ENCODE measurements around the gene NFATC1. TPM values are rescaled to one million over a fixed set of nuclear protein-coding genes. Genes with fewer than 3 reads are reported as not detected.

Gene NFATC1
- total RNA-seq, 1 donor from 2014 or later, result 0.46 TPM

DNA sequence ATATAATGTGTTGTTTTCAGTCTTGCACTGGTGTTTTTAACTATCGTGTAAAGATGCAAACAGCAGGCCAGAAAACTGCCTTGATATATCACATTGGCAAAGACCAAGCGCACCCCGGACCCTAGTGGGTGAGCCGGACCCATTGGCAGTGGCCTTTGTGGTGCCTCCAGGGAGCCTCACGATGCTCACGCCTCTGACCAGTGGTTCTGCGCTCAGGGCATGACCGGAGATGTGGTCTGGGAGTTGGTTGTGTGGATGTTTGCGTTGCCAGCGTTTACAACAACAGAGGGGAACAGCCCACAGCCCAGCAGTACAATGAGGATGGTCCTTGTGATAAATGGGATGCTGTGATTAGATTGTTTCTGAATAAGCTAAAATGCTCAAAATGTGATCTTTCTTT lies 32.6 kb downstream of the NFATC1 start:
- DNase-seq (ENCODE audit: low read depth), result no peak
- H3K4me3 ChIP-seq (ENCODE audit: low read depth, low read length), result no peak overlapping the region
- TF ChIP-seq, protein P1, sequence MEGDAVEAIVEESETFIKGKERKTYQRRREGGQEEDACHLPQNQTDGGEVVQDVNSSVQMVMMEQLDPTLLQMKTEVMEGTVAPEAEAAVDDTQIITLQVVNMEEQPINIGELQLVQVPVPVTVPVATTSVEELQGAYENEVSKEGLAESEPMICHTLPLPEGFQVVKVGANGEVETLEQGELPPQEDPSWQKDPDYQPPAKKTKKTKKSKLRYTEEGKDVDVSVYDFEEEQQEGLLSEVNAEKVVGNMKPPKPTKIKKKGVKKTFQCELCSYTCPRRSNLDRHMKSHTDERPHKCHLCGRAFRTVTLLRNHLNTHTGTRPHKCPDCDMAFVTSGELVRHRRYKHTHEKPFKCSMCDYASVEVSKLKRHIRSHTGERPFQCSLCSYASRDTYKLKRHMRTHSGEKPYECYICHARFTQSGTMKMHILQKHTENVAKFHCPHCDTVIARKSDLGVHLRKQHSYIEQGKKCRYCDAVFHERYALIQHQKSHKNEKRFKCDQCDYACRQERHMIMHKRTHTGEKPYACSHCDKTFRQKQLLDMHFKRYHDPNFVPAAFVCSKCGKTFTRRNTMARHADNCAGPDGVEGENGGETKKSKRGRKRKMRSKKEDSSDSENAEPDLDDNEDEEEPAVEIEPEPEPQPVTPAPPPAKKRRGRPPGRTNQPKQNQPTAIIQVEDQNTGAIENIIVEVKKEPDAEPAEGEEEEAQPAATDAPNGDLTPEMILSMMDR (conservative IDR thresholded peaks at IDR 0.05; ENCODE audit: low read depth, low read length), result no peak

DNA sequence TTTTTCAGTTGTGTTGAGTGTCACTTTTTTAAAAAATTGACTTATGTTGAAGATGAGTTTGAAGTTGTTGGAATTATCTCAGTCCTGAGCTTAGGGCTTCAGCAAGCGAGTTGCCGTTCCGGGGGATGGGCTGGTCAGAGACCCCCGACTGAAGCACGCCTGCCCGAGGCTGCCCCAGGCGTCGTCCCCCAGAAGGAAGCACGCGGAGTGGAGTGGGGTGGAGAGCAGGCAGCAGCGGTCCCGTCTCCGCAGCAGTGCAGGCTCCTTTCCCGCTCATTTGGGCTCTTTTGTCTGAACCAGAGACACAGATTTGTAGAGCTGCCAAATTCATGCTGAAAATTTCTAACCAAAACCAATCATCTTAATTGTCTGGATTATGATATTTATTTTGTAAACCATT lies 33.7 kb downstream of the NFATC1 start:
- no peak overlapping the region for H3K4me3 ChIP-seq (ENCODE audit: low read depth, low read length)
- TF ChIP-seq, protein P1 (conservative IDR thresholded peaks at IDR 0.05; ENCODE audit: low read depth, low read length), result no peak
- DNase-seq (ENCODE audit: low read depth), result no peak

DNA sequence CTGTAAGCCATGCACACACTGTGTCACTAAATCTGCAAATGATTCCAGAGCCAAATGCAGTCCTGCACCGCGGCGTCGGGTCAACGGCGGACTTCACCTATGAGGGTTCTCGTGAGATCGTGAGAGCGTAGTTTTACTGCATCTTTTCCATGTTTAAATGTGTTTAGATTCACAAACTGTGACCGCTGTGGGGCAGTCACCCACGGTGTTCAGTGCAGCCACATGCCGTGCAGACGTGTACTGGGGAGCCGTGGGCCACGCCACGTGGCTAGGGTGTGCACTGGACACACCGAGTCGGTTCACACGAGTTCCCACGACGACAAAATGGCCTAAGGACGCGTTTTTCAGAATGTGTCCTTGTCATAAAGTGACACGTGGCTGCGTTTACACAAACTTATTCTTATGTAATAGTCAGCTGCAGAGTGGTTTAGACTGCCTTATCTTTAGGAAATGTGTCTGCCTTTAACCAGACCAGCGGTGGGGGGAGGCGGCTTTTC lies 34.1 kb downstream of the NFATC1 start:
- TF ChIP-seq, protein P1 (conservative IDR thresholded peaks at IDR 0.05; ENCODE audit: low read depth, low read length), result no peak
- no peak for DNase-seq (ENCODE audit: low read depth)

GRCh38 chr18:79432376-79433120 lies 36.8 kb downstream of the NFATC1 start:
- DNase-seq (ENCODE audit: low read depth), result no peak
- TF ChIP-seq, protein P1 (conservative IDR thresholded peaks at IDR 0.05; ENCODE audit: low read depth, low read length), result no peak
- H3K4me3 ChIP-seq (ENCODE audit: low read depth, low read length), result no peak overlapping the region

More for the DNA sequence above, 34.1 kb downstream of the NFATC1 start:
- H3K4me3 ChIP-seq (ENCODE audit: low read depth, low read length), result no peak overlapping the region

GRCh38 chr18:79433431-79433830 lies 37.7 kb downstream of the NFATC1 start:
- TF ChIP-seq, protein P1 (conservative IDR thresholded peaks at IDR 0.05; ENCODE audit: low read depth, low read length), result no peak
- H3K4me3 ChIP-seq (ENCODE audit: low read depth, low read length), result no peak overlapping the region
- DNase-seq (ENCODE audit: low read depth), result no peak

DNA sequence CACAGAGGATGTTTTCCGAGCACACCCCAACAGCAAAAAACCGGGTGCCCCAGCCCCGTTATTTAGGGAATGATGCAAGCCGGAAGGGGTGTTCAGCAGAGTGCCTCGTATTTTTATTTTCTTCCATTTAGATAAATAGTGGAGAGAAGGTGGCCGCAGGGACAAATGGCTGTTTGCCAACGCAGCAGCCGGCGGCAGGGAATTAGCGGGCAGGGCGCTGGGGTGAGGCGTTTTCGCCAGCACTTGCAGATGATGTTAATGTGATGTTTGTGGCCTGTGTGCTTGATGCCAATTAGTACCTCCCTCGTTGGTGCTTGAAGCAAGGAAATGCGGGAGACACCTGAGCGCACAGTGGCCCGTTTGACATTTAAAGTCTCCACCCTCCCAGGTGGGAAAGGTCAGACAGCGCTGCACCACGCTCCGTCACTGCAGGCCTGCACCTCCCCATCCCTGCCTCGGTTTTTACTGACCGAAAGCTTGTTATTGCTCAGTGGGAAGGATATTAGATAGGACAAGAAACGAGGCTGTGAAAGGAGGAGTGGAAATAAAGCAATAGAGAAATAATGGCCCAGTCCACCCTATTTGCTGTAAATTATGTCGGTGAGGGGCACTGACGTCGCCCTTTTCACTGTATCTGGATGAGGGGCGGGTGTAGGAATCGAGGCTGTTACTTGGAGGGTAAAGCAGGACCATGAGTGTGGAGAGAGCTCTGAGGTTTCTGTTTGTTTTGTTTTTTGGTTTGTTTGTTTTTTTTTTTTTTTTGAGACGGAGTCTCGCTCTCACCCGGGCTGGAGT lies 39.1 kb downstream of the NFATC1 start:
- TF ChIP-seq, protein P1 (conservative IDR thresholded peaks at IDR 0.05; ENCODE audit: low read depth, low read length), result no peak
- no peak for DNase-seq (ENCODE audit: low read depth)
- no peak overlapping the region for H3K4me3 ChIP-seq (ENCODE audit: low read depth, low read length)

Data from epithelial cell of proximal tubule (primary cell).